ENCODE data around the gene RABIF. TPM values are rescaled to one million over a fixed set of nuclear protein-coding genes. Genes with fewer than 3 reads are reported as not detected.
A peak's percentile ranks its signal among the peaks of the same experiment; 100 is the strongest.
"Not testable (repeated sequence)": the region's sequence is repeated elsewhere in the genome, so short reads cannot be mapped to it uniquely, and the experiment has no call there.

The RABIF gene
- total RNA-seq, 2 donors from 2014 or later, result 10.3 to 11.1 TPM

GRCh38 chr1:202836623-202837403 is 52.1 kb downstream of the RABIF start:
- H3K27me3 Mint-ChIP-seq, result no peaks in the 10 kb centered on the region
- peaks cover 34% of the 10 kb centered on the region for H3K4me1 Mint-ChIP-seq
- peak overlapping the region; percentile 80 for H3K4me3 Mint-ChIP-seq
- peak overlapping the region; percentile 91 for H3K27ac Mint-ChIP-seq
- ATAC-seq (no peak), DNase-seq (no peak)
- H3K36me3 Mint-ChIP-seq (ENCODE audit: low read depth), result no peaks in the 10 kb centered on the region
- no peaks in the 10 kb centered on the region for H3K9me3 ChIP-seq (ENCODE audit: control insufficient read depth, low read length, poor library complexity, severe bottlenecking)

GRCh38 chr1:202835548-202836072 is 53.3 kb downstream of the RABIF start:
- no peaks in the 10 kb centered on the region for H3K36me3 Mint-ChIP-seq (ENCODE audit: low read depth)
- ATAC-seq, result peak; percentile 95
- H3K4me1 Mint-ChIP-seq, result peaks cover 34% of the 10 kb centered on the region
- no peaks in the 10 kb centered on the region for H3K9me3 ChIP-seq (ENCODE audit: control insufficient read depth, low read length, poor library complexity, severe bottlenecking)
- DNase-seq, result peak; percentile 14 to 18 (median 16)
- H3K4me3 Mint-ChIP-seq, result peak overlapping the region; percentile 80
- no peaks in the 10 kb centered on the region for H3K27me3 Mint-ChIP-seq
- H3K27ac Mint-ChIP-seq, result peak overlapping the region; percentile 91

GRCh38 chr1:202834771-202835547 is 54.0 kb downstream of the RABIF start:
- Mint-ChIP-seq H3K4me1 (peaks cover 34% of the 10 kb centered on the region), H3K27ac (peak overlapping the region; percentile 91), H3K27me3 (no peaks in the 10 kb centered on the region), H3K36me3 (ENCODE audit: low read depth) (no peaks in the 10 kb centered on the region), H3K4me3 (peak overlapping the region; percentile 80)
- no peaks in the 10 kb centered on the region for H3K9me3 ChIP-seq (ENCODE audit: control insufficient read depth, low read length, poor library complexity, severe bottlenecking)
- no peak for DNase-seq
- peak; percentile 35 for ATAC-seq

GRCh38 chr1:202831906-202832305 is 57.0 kb downstream of the RABIF start:
- no peaks in the 10 kb centered on the region for H3K9me3 ChIP-seq (ENCODE audit: control insufficient read depth, low read length, poor library complexity, severe bottlenecking)
- DNase-seq (no peak), ATAC-seq (no peak)
- H3K36me3 Mint-ChIP-seq (ENCODE audit: low read depth), result no peaks in the 10 kb centered on the region
- peaks cover 30% of the 10 kb centered on the region for H3K4me1 Mint-ChIP-seq
- H3K4me3 Mint-ChIP-seq, result no peak overlapping the region
- no peaks in the 10 kb centered on the region for H3K27me3 Mint-ChIP-seq
- H3K27ac Mint-ChIP-seq, result peak overlapping the region; percentile 34

- H3K4me3 Mint-ChIP-seq; ATAC-seq; H3K27ac Mint-ChIP-seq; H3K4me1 Mint-ChIP-seq; H3K36me3 Mint-ChIP-seq (ENCODE audit: low read depth); H3K27me3 Mint-ChIP-seq; H3K9me3 ChIP-seq (ENCODE audit: control insufficient read depth, low read length, poor library complexity, severe bottlenecking); DNase-seq: not testable (repeated sequence)
These were observed 59.7 kb downstream of the RABIF start for GRCh38 chr1:202829223-202829622.

Other genes with a start within 250 kb of the RABIF start
- gene SYT2, start 178.7 kb downstream of the RABIF start, total RNA-seq, result not detected
- 10 to 100 TPM; 64.2 to 76.2 TPM for gene KDM5B, start 80.7 kb downstream of the RABIF start, total RNA-seq
- under 1 TPM in 1 of 2 donors, not detected in 1; 0.97 TPM for gene PCAT6, start 78.2 kb downstream of the RABIF start, total RNA-seq
- 10 to 100 TPM; 16.7 to 21.1 TPM for gene KLHL12, start 38.1 kb upstream of the RABIF start, total RNA-seq
- 100 to 1,000 TPM in 1 of 2 donors, 10 to 100 TPM in 1; 65.8 to 126 TPM for gene ADIPOR1, start 69.2 kb upstream of the RABIF start, total RNA-seq
- gene CYB5R1, start 78.1 kb upstream of the RABIF start, total RNA-seq, result 10 to 100 TPM; 41.6 to 42.4 TPM
- 100 to 1,000 TPM; 118 to 130 TPM for gene TMEM183A, start 118.2 kb upstream of the RABIF start, total RNA-seq
- gene PPFIA4, start 137.3 kb upstream of the RABIF start, total RNA-seq, result 1 to 10 TPM in 1 of 2 donors, under 1 TPM in 1; 0.81 to 1.5 TPM
- not detected for gene MYOG, start 196.9 kb upstream of the RABIF start, total RNA-seq
- under 1 TPM; 0.15 to 0.18 TPM for gene ADORA1, start 238.6 kb upstream of the RABIF start, total RNA-seq

Measured in T-helper 17 cell (primary cell).